CD14-positive monocyte (primary cell): ENCODE results near the gene CMSS1. TPM values are rescaled to one million over a fixed set of nuclear protein-coding genes. Genes with fewer than 3 reads are reported as not detected.

ENCODE experiments used
- DNase-seq, 3 donors: peaks; one replicate each; pipeline ENCODE4 v3.0.0-alpha.2; 2011 to 2022
- H2AFZ ChIP-seq: 2 replicates; pipeline ENCODE4 v1.6.0; 2012; ENCODE audit warnings: mild to moderate bottlenecking, low read depth, low read length, inconsistent platforms; ENCODE audit not compliant: insufficient read depth, poor library complexity, severe bottlenecking
- H3K27ac ChIP-seq, 2 donors: 1 replicate in 1 of 2; 2 replicates in 1 of 2; pipeline ENCODE4 v1.5.1; 2012 to 2013; ENCODE audit warnings: low read length in 2 of 2, control low read depth in 1 of 2, inconsistent platforms in 1 of 2, low read depth in 1 of 2, mild to moderate bottlenecking in 1 of 2
- H3K27me3 ChIP-seq, 2 donors: one replicate each; pipeline versions ENCODE4 v1.6.0 to v1.6.1; 2011 to 2013; ENCODE audit warnings: low read length in 2 of 2; ENCODE audit not compliant: control insufficient read depth in 2 of 2, insufficient read depth in 2 of 2
- H3K36me3 ChIP-seq, 2 donors: replicated peaks in 1 of 2; 1 replicate in 1 of 2; 2 replicates in 1 of 2; pipeline versions ENCODE4 v1.5.1 to v1.6.1; 2012 to 2013; ENCODE audit warnings: low read length in 2 of 2, control low read depth in 1 of 2, inconsistent platforms in 1 of 2, mild to moderate bottlenecking in 1 of 2; ENCODE audit not compliant: insufficient read depth in 2 of 2, control insufficient read depth in 1 of 2
- H3K4me1 ChIP-seq, 2 donors: 1 replicate in 1 of 2; 2 replicates in 1 of 2; pipeline versions ENCODE4 v1.5.1 to v1.6.1; 2012 to 2013; ENCODE audit warnings: low read length in 2 of 2, control low read depth in 1 of 2, inconsistent platforms in 1 of 2, mild to moderate bottlenecking in 1 of 2, moderate library complexity in 1 of 2; ENCODE audit not compliant: insufficient read depth in 2 of 2, control insufficient read depth in 1 of 2
- H3K4me2 ChIP-seq: replicated peaks from 2 replicates; pipeline ENCODE3; 2012; ENCODE audit warnings: low read length, moderate library complexity, mild to moderate bottlenecking; ENCODE audit not compliant: poor library complexity, severe bottlenecking; ENCODE audit errors: extremely low read depth
- H3K4me3 ChIP-seq, 3 experiments: fragments of 200-600 bp in 1 of 3; sonication (generic) in 1 of 3; replicated peaks in 1 of 3; 1 replicate in 2 of 3; 2 replicates in 1 of 3; pipeline ENCODE4 v1.5.1; 2011 to 2013; ENCODE audit warnings: low read length in 3 of 3, mild to moderate bottlenecking in 3 of 3, control low read depth in 2 of 3, low read depth in 2 of 3, inconsistent platforms in 1 of 3, moderate library complexity in 1 of 3
- H3K79me2 ChIP-seq: 2 replicates; pipeline ENCODE4 v1.6.0; 2012; ENCODE audit warnings: mild to moderate bottlenecking, control low read depth, inconsistent platforms, low read length, moderate library complexity; ENCODE audit not compliant: insufficient read depth
- H3K9ac ChIP-seq: 2 replicates; pipeline ENCODE4 v1.6.0; 2017; ENCODE audit warnings: low read length, mild to moderate bottlenecking; ENCODE audit not compliant: insufficient read depth, poor library complexity, severe bottlenecking
- H3K9me3 ChIP-seq, 2 donors: replicated peaks in 1 of 2; 1 replicate in 1 of 2; 2 replicates in 1 of 2; pipeline versions ENCODE4 v1.5.1 to v1.6.1; 2012 to 2013; ENCODE audit warnings: low read length in 2 of 2, control low read depth in 1 of 2; ENCODE audit not compliant: control insufficient read depth in 1 of 2, insufficient read depth in 1 of 2
- H4K20me1 ChIP-seq: 2 replicates; pipeline ENCODE4 v1.6.0; 2012; ENCODE audit warnings: mild to moderate bottlenecking, low read length, control low read depth, moderate library complexity; ENCODE audit not compliant: insufficient read depth
- H3K27ac Mint-ChIP-seq, 7 donors: one replicate each; pipeline ENCODE4 v1.8.0; 2020; ENCODE audit warnings: mild to moderate bottlenecking in 7 of 7, mixed read lengths in 7 of 7, moderate library complexity in 6 of 7, inconsistent platforms in 2 of 7
- H3K27me3 Mint-ChIP-seq, 3 donors: one replicate each; pipeline ENCODE4 v1.8.0; 2021 to 2022; ENCODE audit warnings: low read depth in 3 of 3, mild to moderate bottlenecking in 3 of 3, mixed read lengths in 3 of 3, moderate library complexity in 3 of 3, inconsistent platforms in 1 of 3
- H3K36me3 Mint-ChIP-seq, 2 donors: one replicate each; pipeline ENCODE4 v1.8.0; 2020; ENCODE audit warnings: mixed read lengths in 2 of 2, inconsistent platforms in 1 of 2, mild to moderate bottlenecking in 1 of 2
- H3K4me1 Mint-ChIP-seq: one replicate; pipeline ENCODE4 v1.8.0; 2020; ENCODE audit warnings: mild to moderate bottlenecking, mixed read lengths
- H3K4me3 Mint-ChIP-seq, 2 donors: one replicate each; pipeline ENCODE4 v1.8.0; 2020; ENCODE audit warnings: mild to moderate bottlenecking in 2 of 2, mixed read lengths in 2 of 2, moderate library complexity in 1 of 2
- H3K9me3 Mint-ChIP-seq, 7 donors: one replicate each; pipeline ENCODE4 v1.8.0; 2020 to 2022; ENCODE audit warnings: mixed read lengths in 7 of 7, mild to moderate bottlenecking in 6 of 7, moderate library complexity in 6 of 7, inconsistent platforms in 2 of 7
- WGBS: methylation state at CpG from one replicate; pipeline ENCODE4 v1.1.5; 2013; ENCODE audit warnings: missing lambda C conversion rate; ENCODE audit not compliant: insufficient coverage; 5-methylcytosine and 5-hydroxymethylcytosine counted together
- intact Hi-C, 2 donors: fragments of 100-400 bp; cut with micrococcal nuclease; formaldehyde crosslinking; loops; one replicate each; pipeline versions ENCODE4 v1.15.0 to v1.15.1; 2023
- polyA plus RNA-seq, 3 donors: library from polyadenylated mRNA; depleted of rRNA in 1 of 3; unstranded in 2 of 3; stranded (reverse) in 1 of 3; fragments of 300-500 nt in 2 of 3; fragments of >200 nt in 1 of 3; fragmentation: Illumina TruSeq in 2 of 3; gene quantifications; 1 replicate in 2 of 3; 2 replicates in 1 of 3; pipeline ENCODE4 v1.2.3, GENCODE V29; 2012 to 2021
- TF ChIP-seq, protein P1 (sequence below): fragments of 200-600 bp; IDR thresholded peaks from one replicate; pipeline ENCODE4 v1.8.0; 2022; ENCODE audit warnings: antibody characterized with exemption, mild to moderate bottlenecking

The CMSS1 gene
- polyA plus RNA-seq, 3 donors, result 1.1 to 3.6 (median 2.2) TPM

DNA sequence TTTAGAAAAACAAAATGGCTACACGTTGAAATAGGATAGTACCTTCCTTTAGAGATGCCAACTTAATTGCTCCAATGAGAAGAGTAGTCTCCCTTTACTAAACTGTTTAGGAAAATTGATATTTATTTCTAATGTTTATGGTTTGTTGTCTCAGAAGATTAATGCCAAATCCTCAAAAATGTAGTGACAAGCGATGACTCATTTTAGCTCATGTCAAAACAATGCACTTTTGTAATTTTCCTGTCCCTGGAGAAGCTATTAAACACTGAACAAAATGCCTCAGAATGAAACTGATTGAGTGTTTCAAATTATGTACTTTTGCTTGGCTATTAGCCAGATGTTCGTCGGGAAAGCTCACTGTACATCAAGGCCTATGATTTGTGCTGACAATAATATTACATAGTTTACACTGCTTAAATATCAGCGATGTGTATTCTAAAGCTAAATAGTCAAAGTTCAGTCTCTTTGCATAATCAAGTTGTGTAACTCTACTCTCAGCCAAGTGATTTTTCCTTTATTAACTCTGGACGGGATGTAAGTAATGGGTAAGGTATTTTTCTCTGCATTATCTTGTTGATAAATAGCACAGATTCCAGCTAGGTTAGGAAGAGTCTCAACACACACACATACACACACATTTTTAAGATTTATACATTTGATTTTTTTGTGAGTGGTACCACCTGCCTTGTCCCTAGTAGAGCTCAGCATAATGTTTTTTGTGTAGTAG, 83.7 kb downstream of the CMSS1 start:
- no CpG with 5 or more reads among the region's 6 CpGs for WGBS
- Mint-ChIP-seq H3K36me3 (no peaks in the 10 kb centered on the region), H3K27ac (peak overlapping the region; percentile 78 to 91 (median 88)), H3K4me1 (peaks cover 27% of the 10 kb centered on the region), H3K27me3 (peaks cover 0 to 2% (median 0%) of the 10 kb centered on the region in 3 donors), H3K9me3 (no peaks in the 10 kb centered on the region), H3K4me3 (peak overlapping the region; percentile 51 to 69)
- Histone ChIP-seq H3K4me2 (peak overlapping the region; percentile 63), H3K36me3 (no peaks in the 10 kb centered on the region), H3K4me3 (peak overlapping the region in 2 of 3 experiments; percentile 42 to 54), H4K20me1 (no peaks in the 10 kb centered on the region), H3K4me1 (peaks cover 26 to 37% of the 10 kb centered on the region in 2 donors), H3K27me3 (no peaks in the 10 kb centered on the region), H3K79me2 (no peaks in the 10 kb centered on the region), H3K9me3 (no peaks in the 10 kb centered on the region), H3K27ac (peak overlapping the region in 1 of 2 donors; percentile 83), H3K9ac (peak overlapping the region; percentile 50), H2AFZ (peak overlapping the region; percentile 47)
- intact Hi-C loops, result no loop called here
- DNase-seq, result peak; percentile 71 to 91 (median 86)
- TF ChIP-seq, protein P1, sequence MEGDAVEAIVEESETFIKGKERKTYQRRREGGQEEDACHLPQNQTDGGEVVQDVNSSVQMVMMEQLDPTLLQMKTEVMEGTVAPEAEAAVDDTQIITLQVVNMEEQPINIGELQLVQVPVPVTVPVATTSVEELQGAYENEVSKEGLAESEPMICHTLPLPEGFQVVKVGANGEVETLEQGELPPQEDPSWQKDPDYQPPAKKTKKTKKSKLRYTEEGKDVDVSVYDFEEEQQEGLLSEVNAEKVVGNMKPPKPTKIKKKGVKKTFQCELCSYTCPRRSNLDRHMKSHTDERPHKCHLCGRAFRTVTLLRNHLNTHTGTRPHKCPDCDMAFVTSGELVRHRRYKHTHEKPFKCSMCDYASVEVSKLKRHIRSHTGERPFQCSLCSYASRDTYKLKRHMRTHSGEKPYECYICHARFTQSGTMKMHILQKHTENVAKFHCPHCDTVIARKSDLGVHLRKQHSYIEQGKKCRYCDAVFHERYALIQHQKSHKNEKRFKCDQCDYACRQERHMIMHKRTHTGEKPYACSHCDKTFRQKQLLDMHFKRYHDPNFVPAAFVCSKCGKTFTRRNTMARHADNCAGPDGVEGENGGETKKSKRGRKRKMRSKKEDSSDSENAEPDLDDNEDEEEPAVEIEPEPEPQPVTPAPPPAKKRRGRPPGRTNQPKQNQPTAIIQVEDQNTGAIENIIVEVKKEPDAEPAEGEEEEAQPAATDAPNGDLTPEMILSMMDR, result no peak

GRCh38 chr3:99902091-99902490, 84.4 kb downstream of the CMSS1 start:
- Histone ChIP-seq H3K9ac (no peak overlapping the region), H3K4me2 (peak overlapping the region; percentile 63), H3K27me3 (no peaks in the 10 kb centered on the region), H3K79me2 (no peaks in the 10 kb centered on the region), H3K4me3 (peak overlapping the region in 1 of 3 experiments; percentile 54), H3K27ac (peak overlapping the region in 1 of 2 donors; percentile 83), H3K36me3 (no peaks in the 10 kb centered on the region), H4K20me1 (no peaks in the 10 kb centered on the region), H2AFZ (no peak overlapping the region), H3K4me1 (peaks cover 19 to 30% of the 10 kb centered on the region in 2 donors), H3K9me3 (no peaks in the 10 kb centered on the region)
- TF ChIP-seq, protein P1, result no peak
- WGBS, result no CpG with 5 or more reads among the region's 1 CpG
- Mint-ChIP-seq H3K27me3 (peaks cover 0 to 2% (median 0%) of the 10 kb centered on the region in 3 donors), H3K36me3 (no peaks in the 10 kb centered on the region), H3K27ac (peak overlapping the region; percentile 21 to 91 (median 87)), H3K4me1 (peaks cover 25% of the 10 kb centered on the region), H3K9me3 (no peaks in the 10 kb centered on the region), H3K4me3 (no peak overlapping the region)
- intact Hi-C loops, result no loop called here
- peak in 1 of 3 donors; percentile 5 for DNase-seq
